IMR-90 (cell line): ENCODE measurements around the gene NDUFA1.

Source experiments
- BHLHE40 ChIP-seq: fragments of 150-350 bp; IDR thresholded peaks from 2 replicates; pipeline ENCODE4 v1.6.1; 2016; ENCODE audit warnings: mild to moderate bottlenecking, low read depth, low read length
- CHD1 ChIP-seq: IDR thresholded peaks from 2 replicates; pipeline ENCODE4 v1.6.1; 2012; ENCODE audit warnings: low read depth, low read length, improper control_type of control experiment
- CTCF ChIP-seq: conservative IDR thresholded peaks from 2 replicates; pipeline ENCODE4 v1.5.1; 2012; ENCODE audit warnings: mild to moderate bottlenecking, low read depth, low read length, improper control_type of control experiment
- MAZ ChIP-seq: IDR thresholded peaks from 2 replicates; pipeline ENCODE4 v1.6.1; 2012; ENCODE audit warnings: low read depth, mild to moderate bottlenecking, low read length, improper control_type of control experiment, moderate library complexity, borderline replicate concordance
- MXI1 ChIP-seq: IDR thresholded peaks from 2 replicates; pipeline ENCODE4 v1.6.1; 2012; ENCODE audit warnings: low read depth, mild to moderate bottlenecking, low read length, moderate library complexity, borderline replicate concordance
- POLR2A ChIP-seq: IDR thresholded peaks from 2 replicates; pipeline ENCODE4 v1.6.1; 2012; ENCODE audit warnings: mild to moderate bottlenecking, low read depth, low read length
- RAD21 ChIP-seq: IDR thresholded peaks from 2 replicates; pipeline ENCODE4 v1.6.1; 2012; ENCODE audit warnings: low read length, improper control_type of control experiment
- RFX5 ChIP-seq: IDR thresholded peaks from 2 replicates; pipeline ENCODE4 v1.8.0; 2012; ENCODE audit warnings: low read depth, mild to moderate bottlenecking, low read length, moderate library complexity
- USF2 ChIP-seq: fragments of 150-350 bp; IDR thresholded peaks from 2 replicates; pipeline ENCODE4 v1.6.1; 2017; ENCODE audit warnings: mild to moderate bottlenecking, antibody characterized with exemption, low read length, low read depth

- TF ChIP-seq CHD1 (no peak), POLR2A (no peak), CTCF (no peak), MXI1 (no peak), RFX5 (no peak), RAD21 (no peak), BHLHE40 (no peak), USF2 (no peak), MAZ (no peak)
Observed at GRCh38 chrX:119885554-119886428, 14.2 kb downstream of the NDUFA1 start.
